IgD-negative memory B cell (primary cell): ENCODE data around the gene NACA2. TPM values are rescaled to one million over a fixed set of nuclear protein-coding genes. Genes with fewer than 3 reads are reported as not detected.
"Not testable (repeated sequence)": the region's sequence is repeated elsewhere in the genome, so short reads cannot be mapped to it uniquely, and the experiment has no call there.

ENCODE experiments used
- H3K27ac Mint-ChIP-seq, 3 donors: one replicate each; pipeline ENCODE4 v1.8.0; 2020 to 2022; ENCODE audit warnings: mild to moderate bottlenecking in 3 of 3, mixed read lengths in 3 of 3, moderate library complexity in 1 of 3
- H3K27me3 Mint-ChIP-seq: one replicate; pipeline ENCODE4 v1.8.0; 2021; ENCODE audit warnings: mixed read lengths
- H3K36me3 Mint-ChIP-seq: one replicate; pipeline ENCODE4 v1.8.0; 2020; ENCODE audit warnings: mild to moderate bottlenecking, mixed read lengths
- H3K4me1 Mint-ChIP-seq, 3 donors: one replicate each; pipeline ENCODE4 v1.8.0; 2020 to 2022; ENCODE audit warnings: mixed read lengths in 3 of 3, mild to moderate bottlenecking in 1 of 3
- H3K4me3 Mint-ChIP-seq, 4 donors: one replicate each; pipeline ENCODE4 v1.8.0; 2020 to 2022; ENCODE audit warnings: mild to moderate bottlenecking in 4 of 4, mixed read lengths in 4 of 4, moderate library complexity in 3 of 4
- H3K9me3 Mint-ChIP-seq, 3 donors: one replicate each; pipeline ENCODE4 v1.8.0; 2020 to 2021; ENCODE audit warnings: mixed read lengths in 3 of 3, mild to moderate bottlenecking in 1 of 3
- polyA plus RNA-seq: library from polyadenylated mRNA; unstranded; fragments of 300-500 nt; fragmentation: Illumina TruSeq; gene quantifications from one replicate; pipeline ENCODE4 v1.2.3, GENCODE V29; 2021

Gene NACA2
- polyA plus RNA-seq, 1 donor from 2014 or later, result not detected

DNA sequence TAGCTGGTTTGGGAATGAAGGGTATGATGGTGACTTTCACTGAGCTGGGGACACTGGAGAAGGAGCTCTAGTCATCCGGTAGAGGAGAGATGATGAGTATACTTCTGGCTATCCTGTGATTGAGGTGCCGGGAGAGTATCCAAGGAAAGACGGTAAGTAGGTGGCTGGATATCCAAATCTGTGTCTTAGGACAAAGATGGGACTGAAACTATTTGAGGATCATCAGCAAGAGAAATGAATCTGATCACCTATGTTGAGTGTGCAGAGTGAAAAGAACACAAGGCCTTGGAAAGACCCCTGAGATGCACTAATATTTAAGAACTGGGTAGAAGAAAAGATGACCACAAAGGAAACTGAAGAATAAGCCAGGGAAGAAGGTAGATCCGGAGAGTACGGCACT lies 1.0 kb downstream of the NACA2 start:
- no peak overlapping the region for H3K27ac Mint-ChIP-seq
- H3K27me3 Mint-ChIP-seq, result no peaks in the 10 kb centered on the region
- peaks cover 0 to 9% (median 0%) of the 10 kb centered on the region in 3 donors for H3K4me1 Mint-ChIP-seq
- H3K4me3 Mint-ChIP-seq, result no peak overlapping the region
- H3K9me3 Mint-ChIP-seq, result no peaks in the 10 kb centered on the region
- H3K36me3 Mint-ChIP-seq, result no peaks in the 10 kb centered on the region

DNA sequence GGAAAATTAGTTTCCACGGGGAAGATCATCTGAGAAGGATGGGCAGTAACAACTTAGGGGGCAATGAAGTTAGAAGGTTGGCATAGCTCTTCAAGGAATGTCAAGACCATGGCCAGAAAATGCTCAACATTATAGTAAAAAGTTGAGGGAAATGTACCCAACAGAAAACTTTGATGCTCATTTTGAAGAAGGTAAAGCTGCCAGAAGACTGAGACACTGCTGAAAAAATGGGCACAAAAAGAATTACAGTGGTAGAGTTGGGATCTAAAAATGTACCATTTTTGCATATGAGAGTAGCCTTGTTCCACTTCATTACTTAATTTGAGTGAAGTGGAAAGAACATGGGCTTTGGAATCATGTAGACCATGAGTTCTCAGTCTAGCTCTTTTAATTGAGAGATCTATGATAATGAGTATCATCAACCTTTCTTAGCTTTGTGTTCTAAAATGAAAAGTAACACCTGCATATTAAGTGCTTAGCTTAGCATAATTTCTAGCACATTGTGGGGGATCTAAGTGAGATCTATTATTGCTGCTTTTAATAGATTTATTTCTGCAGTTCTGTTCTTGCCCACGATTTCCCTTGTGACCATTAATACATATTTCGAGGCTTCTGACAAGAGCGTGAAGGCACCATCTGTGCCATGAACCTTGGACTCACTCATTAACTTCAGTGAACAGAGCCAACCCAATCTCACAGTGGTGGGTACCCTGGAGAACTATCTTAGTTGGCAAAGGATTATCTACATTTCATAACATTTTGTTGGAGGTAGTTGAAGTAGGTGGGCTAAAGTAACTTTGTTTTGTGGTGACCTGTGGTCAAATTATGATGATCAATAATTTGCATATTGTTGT lies 3.0 kb downstream of the NACA2 start:
- Mint-ChIP-seq H3K4me3 (no peak overlapping the region), H3K4me1 (peaks cover 0 to 7% (median 0%) of the 10 kb centered on the region in 3 donors), H3K27me3 (no peaks in the 10 kb centered on the region), H3K36me3 (no peaks in the 10 kb centered on the region), H3K9me3 (no peaks in the 10 kb centered on the region), H3K27ac (no peak overlapping the region)

- Mint-ChIP-seq H3K36me3 (no peaks in the 10 kb centered on the region), H3K4me1 (peaks cover 0 to 7% (median 0%) of the 10 kb centered on the region in 3 donors), H3K4me3 (no peak overlapping the region), H3K27me3 (no peaks in the 10 kb centered on the region), H3K9me3 (no peaks in the 10 kb centered on the region), H3K27ac (no peak overlapping the region)
Measured at GRCh38 chr17:61587242-61587641, 3.8 kb downstream of the NACA2 start.

- H3K27me3 Mint-ChIP-seq, H3K4me3 Mint-ChIP-seq, H3K9me3 Mint-ChIP-seq, H3K27ac Mint-ChIP-seq, H3K4me1 Mint-ChIP-seq, H3K36me3 Mint-ChIP-seq: not testable (repeated sequence)
Measured at GRCh38 chr17:61586622-61587021, 4.4 kb downstream of the NACA2 start.

GRCh38 chr17:61586031-61586566 lies 4.9 kb downstream of the NACA2 start:
- Mint-ChIP-seq H3K9me3 (no peaks in the 10 kb centered on the region), H3K27ac (no peak overlapping the region), H3K4me1 (peaks cover 0 to 7% (median 0%) of the 10 kb centered on the region in 3 donors), H3K27me3 (no peaks in the 10 kb centered on the region), H3K4me3 (no peak overlapping the region), H3K36me3 (no peaks in the 10 kb centered on the region)

DNA sequence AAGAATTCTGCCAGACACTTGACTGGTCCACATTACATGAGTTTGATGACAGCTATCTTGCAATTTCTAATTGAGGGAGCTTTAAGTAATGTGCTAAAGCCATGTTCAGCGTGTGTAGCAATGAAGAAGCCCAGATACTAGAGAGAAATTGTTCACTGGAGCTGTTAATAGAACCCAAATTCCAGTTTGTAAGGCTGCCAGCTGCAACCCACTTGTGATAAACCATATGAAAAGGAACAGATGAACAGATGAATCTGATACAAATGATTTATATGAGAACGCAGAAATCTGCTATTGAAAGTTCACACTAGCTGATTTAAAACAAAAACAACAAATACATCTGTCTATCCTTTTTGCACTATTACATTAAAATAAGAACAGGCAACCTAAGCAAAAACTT lies 6.2 kb downstream of the NACA2 start:
- Mint-ChIP-seq H3K36me3 (no peaks in the 10 kb centered on the region), H3K4me3 (no peak overlapping the region), H3K9me3 (no peaks in the 10 kb centered on the region), H3K27me3 (peaks cover under 1% of the 10 kb centered on the region), H3K27ac (no peak overlapping the region), H3K4me1 (peaks cover 0 to 7% (median 0%) of the 10 kb centered on the region in 3 donors)

DNA sequence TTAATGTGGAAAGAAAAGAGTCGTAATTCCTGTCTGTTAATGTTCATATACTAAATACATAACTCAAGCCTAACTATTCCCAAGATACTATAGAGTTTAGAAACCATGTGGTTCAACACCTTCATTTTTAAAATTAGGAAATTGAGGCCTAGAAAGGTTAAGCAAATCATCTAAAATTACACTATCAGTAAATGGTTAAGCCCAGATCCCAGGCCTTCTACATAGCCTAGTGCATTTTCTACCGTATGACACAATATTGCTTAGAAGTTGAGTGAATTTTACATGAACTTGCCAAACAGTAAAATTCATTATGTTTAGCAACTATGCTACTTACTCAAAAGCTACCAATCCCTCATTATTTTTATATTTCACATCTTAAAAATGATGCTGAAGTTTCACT lies 6.8 kb downstream of the NACA2 start:
- Mint-ChIP-seq H3K4me3 (no peak overlapping the region), H3K36me3 (no peaks in the 10 kb centered on the region), H3K4me1 (peaks cover 0 to 7% (median 0%) of the 10 kb centered on the region in 3 donors), H3K27me3 (peaks cover 5% of the 10 kb centered on the region), H3K27ac (no peak overlapping the region), H3K9me3 (no peaks in the 10 kb centered on the region)

DNA sequence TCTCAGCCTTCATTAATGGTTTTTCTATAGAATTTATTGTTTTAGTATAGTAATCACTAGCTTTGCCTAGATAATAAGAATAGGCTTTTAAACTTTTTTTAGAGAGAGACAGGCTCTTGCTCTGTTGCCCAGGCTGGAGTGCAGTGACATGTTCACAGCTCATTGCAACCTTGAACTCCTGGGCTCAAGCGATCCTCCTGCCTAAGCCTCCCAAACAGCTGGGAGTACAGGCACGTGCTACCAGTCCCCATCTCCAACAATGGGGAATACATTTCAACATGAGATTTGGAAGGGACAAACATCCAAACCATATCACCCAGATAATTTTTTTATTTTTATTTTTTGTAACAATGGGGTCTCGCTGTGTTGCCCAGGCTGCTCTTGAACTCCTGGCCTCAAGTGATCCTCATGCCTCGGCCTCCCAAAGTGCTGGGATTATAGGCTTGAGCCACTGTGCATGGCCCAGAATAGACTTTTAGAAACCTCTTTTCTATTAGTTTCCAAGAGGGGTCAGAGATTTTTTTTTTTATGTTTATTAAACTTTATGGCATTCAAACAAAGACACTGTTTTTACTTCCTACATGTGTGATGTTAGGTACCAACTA lies 7.3 kb downstream of the NACA2 start:
- Mint-ChIP-seq H3K4me1 (peaks cover 0 to 7% (median 0%) of the 10 kb centered on the region in 3 donors), H3K36me3 (no peaks in the 10 kb centered on the region), H3K4me3 (no peak overlapping the region), H3K27ac (no peak overlapping the region), H3K9me3 (no peaks in the 10 kb centered on the region), H3K27me3 (peaks cover 5% of the 10 kb centered on the region)

- Mint-ChIP-seq H3K4me3 (no peak overlapping the region), H3K36me3 (no peaks in the 10 kb centered on the region), H3K9me3 (no peaks in the 10 kb centered on the region), H3K4me1 (peaks cover 0 to 6% (median 0%) of the 10 kb centered on the region in 3 donors), H3K27me3 (peaks cover 7% of the 10 kb centered on the region), H3K27ac (no peak overlapping the region)
Measured at GRCh38 chr17:61583242-61583641, 7.8 kb downstream of the NACA2 start.

DNA sequence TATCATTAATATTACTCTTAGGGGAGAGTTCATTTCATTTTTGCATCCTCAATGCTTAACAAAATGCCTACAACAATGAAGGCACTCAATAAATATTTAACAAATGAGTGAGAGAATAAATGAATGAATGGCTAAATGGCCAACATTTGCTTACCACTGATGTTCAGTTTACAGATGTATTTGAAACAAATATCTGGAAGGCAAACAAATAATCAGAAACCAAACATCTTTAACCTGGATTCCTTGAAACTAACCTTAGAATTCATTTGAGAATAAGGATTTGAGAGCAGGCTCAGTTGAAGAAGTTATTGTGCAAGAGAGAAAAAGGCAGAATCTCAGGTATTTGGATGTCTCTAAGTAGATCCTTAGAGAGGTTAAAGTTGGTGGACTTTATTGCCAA lies 8.4 kb downstream of the NACA2 start:
- no peak overlapping the region for H3K27ac Mint-ChIP-seq
- peaks cover 11% of the 10 kb centered on the region for H3K27me3 Mint-ChIP-seq
- no peaks in the 10 kb centered on the region for H3K36me3 Mint-ChIP-seq
- H3K4me3 Mint-ChIP-seq, result no peak overlapping the region
- no peaks in the 10 kb centered on the region for H3K9me3 Mint-ChIP-seq
- H3K4me1 Mint-ChIP-seq, result peaks cover 0 to under 1% (median 0%) of the 10 kb centered on the region in 3 donors

DNA sequence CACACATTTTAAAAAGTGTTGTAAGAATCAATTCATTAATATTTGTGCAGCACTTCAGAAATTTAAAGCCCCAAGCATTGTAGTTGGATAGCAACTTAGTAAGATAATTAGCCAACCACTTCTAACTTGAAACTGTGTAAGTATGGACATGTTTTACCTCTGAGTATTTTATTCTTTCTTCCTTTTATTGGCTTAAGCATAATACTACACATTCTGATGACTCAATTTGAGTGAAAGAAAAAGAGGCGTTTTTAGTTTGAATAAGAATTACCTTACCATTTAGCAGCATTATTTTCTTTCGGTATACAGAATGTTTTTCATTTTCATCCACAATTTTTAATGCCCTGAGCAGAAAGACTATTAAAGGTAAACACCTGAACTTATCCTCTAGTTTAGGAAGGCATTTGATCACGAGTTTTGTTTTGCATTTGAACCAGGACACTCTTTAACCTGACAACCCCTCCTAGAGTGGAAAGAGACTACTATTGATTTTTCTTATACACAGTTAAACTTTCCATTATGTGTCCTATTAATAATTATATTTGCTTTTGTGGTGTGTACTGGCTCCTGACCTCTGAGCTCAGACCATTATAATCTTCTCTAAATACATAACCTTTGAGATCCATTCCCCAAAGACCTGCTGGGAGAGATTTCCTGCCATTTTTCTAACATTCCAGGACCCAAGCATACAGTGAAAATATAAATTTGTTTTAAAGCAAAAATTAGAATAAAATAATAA lies 9.2 kb downstream of the NACA2 start:
- no peak overlapping the region for H3K4me3 Mint-ChIP-seq
- no peaks in the 10 kb centered on the region for H3K4me1 Mint-ChIP-seq
- no peaks in the 10 kb centered on the region for H3K9me3 Mint-ChIP-seq
- no peak overlapping the region for H3K27ac Mint-ChIP-seq
- H3K27me3 Mint-ChIP-seq, result peaks cover 11% of the 10 kb centered on the region
- no peaks in the 10 kb centered on the region for H3K36me3 Mint-ChIP-seq

DNA sequence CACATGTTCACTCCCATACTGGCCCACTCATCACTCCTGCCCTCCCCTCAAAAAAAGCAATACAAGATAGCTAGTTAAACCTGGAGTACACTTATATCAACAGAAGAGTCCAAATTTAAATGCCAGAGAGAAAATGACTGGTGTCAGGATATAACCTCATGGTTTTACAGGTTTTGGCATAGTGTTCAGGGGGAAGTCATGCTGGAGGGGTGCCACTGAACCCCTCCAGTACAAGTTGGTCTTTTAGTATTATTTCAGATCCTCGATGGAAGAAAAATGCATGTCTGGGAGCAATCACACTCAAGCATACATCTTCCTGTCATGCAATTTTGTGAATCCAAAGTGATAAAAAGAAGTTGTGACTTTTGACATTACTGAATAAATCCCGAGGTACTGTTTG lies 10.5 kb downstream of the NACA2 start:
- H3K36me3 Mint-ChIP-seq, result no peaks in the 10 kb centered on the region
- no peaks in the 10 kb centered on the region for H3K9me3 Mint-ChIP-seq
- no peak overlapping the region for H3K4me3 Mint-ChIP-seq
- H3K27ac Mint-ChIP-seq, result no peak overlapping the region
- H3K27me3 Mint-ChIP-seq, result peaks cover 14% of the 10 kb centered on the region
- H3K4me1 Mint-ChIP-seq, result no peaks in the 10 kb centered on the region

- no peak overlapping the region for H3K27ac Mint-ChIP-seq
- no peak overlapping the region for H3K4me3 Mint-ChIP-seq
- H3K27me3 Mint-ChIP-seq, result peaks cover 18% of the 10 kb centered on the region
- no peaks in the 10 kb centered on the region for H3K36me3 Mint-ChIP-seq
- H3K4me1 Mint-ChIP-seq, result no peaks in the 10 kb centered on the region
- no peaks in the 10 kb centered on the region for H3K9me3 Mint-ChIP-seq
Measured at GRCh38 chr17:61579961-61580360, 11.1 kb downstream of the NACA2 start.

DNA sequence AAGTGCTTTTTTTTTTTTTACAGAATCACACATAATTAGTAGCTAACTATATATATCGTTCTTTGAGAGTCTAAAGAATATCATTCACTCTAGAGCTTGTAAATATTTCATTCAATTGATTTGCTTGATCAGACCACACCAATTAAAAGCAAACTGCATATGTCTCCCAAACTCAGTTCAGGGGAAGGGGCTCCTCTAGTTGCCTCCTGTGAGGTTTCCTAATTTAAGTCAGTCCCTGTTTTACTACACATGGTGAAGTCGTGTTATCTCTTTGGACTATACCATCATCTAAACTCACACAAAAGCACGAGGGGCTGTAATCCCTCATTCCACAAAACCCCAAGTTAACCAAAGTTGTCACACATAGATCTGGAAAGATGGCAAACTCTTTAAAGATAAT lies 11.7 kb downstream of the NACA2 start:
- Mint-ChIP-seq H3K36me3 (no peaks in the 10 kb centered on the region), H3K27me3 (peaks cover 19% of the 10 kb centered on the region), H3K27ac (no peak overlapping the region), H3K4me3 (no peak overlapping the region), H3K9me3 (no peaks in the 10 kb centered on the region), H3K4me1 (no peaks in the 10 kb centered on the region)

GRCh38 chr17:61578645-61579044 lies 12.4 kb downstream of the NACA2 start:
- Mint-ChIP-seq H3K27me3 (peaks cover 22% of the 10 kb centered on the region), H3K9me3 (no peaks in the 10 kb centered on the region), H3K27ac (no peak overlapping the region), H3K36me3 (no peaks in the 10 kb centered on the region), H3K4me1 (no peaks in the 10 kb centered on the region), H3K4me3 (no peak overlapping the region)
